OCI-LY7 (cell line): ENCODE data around the gene ERP44.

Experiments
- CTCF ChIP-seq: fragments of 200-600 bp; sonication (generic); conservative IDR thresholded peaks from 2 replicates; pipeline ENCODE4 v1.5.1; 2014; ENCODE audit warnings: mild to moderate bottlenecking, antibody characterized with exemption, low read length, moderate library complexity, mixed read lengths
- EZH2phosphoT487 ChIP-seq: fragments of 200-600 bp; sonication (generic); IDR thresholded peaks from 2 replicates; pipeline ENCODE4 v1.6.1; 2018; ENCODE audit warnings: low read depth, borderline replicate concordance, mild to moderate bottlenecking, mixed run types, antibody characterized with exemption, low read length, moderate library complexity, mixed read lengths

GRCh38 chr9:99955606-99956005, 143.2 kb downstream of the ERP44 start:
- TF ChIP-seq CTCF, result no peak
- TF ChIP-seq EZH2phosphoT487, result no peak
